ENCODE data around the gene SLC8B1. TPM values are rescaled to one million over a fixed set of nuclear protein-coding genes. Genes with fewer than 3 reads are reported as not detected.
A peak's percentile ranks its signal among the peaks of the same experiment; 100 is the strongest.
"Not testable (repeated sequence)": the region's sequence is repeated elsewhere in the genome, so short reads cannot be mapped to it uniquely, and the experiment has no call there.

SLC8B1 gene
- total RNA-seq, 1 experiment from 2014 or later: 15.7 TPM

DNA sequence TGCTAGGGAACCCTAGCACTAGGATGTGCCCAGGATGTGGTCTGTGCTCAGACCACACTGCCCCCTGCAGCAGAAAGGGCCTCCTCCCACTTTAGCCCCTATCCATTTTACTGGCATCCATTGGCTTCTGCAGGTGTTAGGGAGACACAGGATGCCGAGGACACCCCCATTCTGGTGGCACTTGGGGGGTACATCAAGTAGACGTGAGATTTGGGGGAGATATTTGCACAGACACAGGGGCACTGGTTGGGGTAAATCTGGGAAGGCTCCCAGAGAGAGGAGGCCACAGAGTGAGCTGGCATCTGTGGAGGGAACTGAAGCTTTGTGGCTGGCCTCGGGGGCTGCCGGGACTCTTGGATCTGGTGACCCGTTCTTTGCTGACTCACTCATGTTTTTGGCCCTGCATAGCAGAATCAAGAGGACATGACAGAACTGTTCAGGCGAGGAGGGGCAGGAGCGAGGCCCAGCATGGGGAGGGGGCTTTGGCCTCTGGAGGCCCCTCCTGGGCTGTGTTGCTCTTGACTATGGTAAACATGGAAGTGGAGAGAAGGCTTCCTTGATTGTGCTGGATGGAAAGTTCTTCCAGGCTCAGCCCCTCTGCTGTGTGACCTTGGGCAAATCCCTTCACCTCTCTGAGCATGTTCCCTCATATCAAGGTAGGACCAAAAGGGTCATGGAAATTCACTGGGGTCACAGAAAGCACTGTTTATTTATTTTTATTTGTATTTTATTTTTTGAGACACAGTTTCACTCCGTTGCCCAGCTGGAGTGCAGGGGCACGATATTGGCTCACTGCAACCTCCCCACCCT, 25.2 kb upstream of the SLC8B1 start:
- peaks cover 5% of the 10 kb centered on the region for H3K36me3 Mint-ChIP-seq (ENCODE audit: insufficient read depth, unreplicated experiment)
- BruUV-seq (replicated peaks): TSS peak; percentile 30
- POLR2A ChIA-PET: no interaction called here
- no peaks in the 10 kb centered on the region for H3K9me3 Mint-ChIP-seq (ENCODE audit: unreplicated experiment)
- H3K4me1 Mint-ChIP-seq (ENCODE audit: insufficient read depth, unreplicated experiment): peaks cover 9% of the 10 kb centered on the region
- H3K27me3 Mint-ChIP-seq (ENCODE audit: insufficient read depth, unreplicated experiment): no peaks in the 10 kb centered on the region
- H3K4me3 Mint-ChIP-seq (ENCODE audit: unreplicated experiment): peak overlapping the region; percentile 85
- no peak for DNase-seq (ENCODE audit: unreplicated experiment)
- no peak overlapping the region for H3K27ac Mint-ChIP-seq (ENCODE audit: low read depth, unreplicated experiment)
- intact Hi-C loops (cut with micrococcal nuclease): loop anchor here (2.0 kb wide), 3 partner anchors 25 to 163 kb away; partner anchors contain the start of gene SLC8B1
- CTCF ChIA-PET: interaction anchor here (0.6 to 0.7 kb wide), 2 partner anchors 100 to 137 kb away, joined by 3 to 4 read pairs; no protein-coding TSS in a partner anchor
- TF ChIP-seq, protein P1, sequence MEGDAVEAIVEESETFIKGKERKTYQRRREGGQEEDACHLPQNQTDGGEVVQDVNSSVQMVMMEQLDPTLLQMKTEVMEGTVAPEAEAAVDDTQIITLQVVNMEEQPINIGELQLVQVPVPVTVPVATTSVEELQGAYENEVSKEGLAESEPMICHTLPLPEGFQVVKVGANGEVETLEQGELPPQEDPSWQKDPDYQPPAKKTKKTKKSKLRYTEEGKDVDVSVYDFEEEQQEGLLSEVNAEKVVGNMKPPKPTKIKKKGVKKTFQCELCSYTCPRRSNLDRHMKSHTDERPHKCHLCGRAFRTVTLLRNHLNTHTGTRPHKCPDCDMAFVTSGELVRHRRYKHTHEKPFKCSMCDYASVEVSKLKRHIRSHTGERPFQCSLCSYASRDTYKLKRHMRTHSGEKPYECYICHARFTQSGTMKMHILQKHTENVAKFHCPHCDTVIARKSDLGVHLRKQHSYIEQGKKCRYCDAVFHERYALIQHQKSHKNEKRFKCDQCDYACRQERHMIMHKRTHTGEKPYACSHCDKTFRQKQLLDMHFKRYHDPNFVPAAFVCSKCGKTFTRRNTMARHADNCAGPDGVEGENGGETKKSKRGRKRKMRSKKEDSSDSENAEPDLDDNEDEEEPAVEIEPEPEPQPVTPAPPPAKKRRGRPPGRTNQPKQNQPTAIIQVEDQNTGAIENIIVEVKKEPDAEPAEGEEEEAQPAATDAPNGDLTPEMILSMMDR (IDR thresholded peaks at IDR 0.05; ENCODE audit: unreplicated experiment): no peak

DNA sequence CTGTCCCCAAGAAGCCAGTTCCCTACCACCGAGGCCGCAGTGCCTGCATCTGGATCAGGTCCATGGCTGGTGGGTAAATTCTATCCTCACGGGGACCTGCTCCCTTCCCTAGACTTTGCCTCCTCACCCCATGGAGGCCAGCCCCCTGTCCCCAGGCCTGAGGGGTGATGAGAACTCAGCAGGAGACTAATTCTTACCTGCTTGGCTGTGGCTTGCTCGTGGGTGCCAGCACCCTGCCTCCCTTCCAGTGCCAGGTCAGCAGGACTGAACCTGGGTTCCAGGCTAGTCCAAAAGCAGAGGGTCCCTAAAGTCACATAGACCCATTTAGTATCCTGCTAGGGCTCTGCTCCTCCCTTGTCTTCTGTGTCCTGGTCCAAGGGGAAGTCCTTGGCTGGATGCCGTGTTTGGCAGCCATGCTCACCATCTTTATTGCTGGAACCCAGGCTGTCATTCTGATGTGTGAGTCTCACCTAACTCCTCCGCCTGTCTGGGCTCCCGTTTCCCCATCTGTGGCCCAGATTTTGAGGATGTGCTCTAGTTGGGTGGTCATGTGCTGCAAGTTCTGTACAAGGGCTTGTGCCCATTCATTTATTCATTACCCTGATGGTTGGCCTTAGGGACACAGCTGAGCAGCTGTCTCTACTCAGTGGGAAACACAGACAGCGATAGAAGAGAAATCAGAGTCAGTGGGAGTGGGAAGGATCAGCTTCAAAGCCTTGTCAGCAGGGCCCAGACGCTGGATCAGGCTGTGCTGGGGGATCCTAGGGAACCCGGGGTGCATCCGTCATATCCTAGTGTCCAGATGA, 24.4 kb upstream of the SLC8B1 start:
- H3K9me3 Mint-ChIP-seq (ENCODE audit: unreplicated experiment): no peaks in the 10 kb centered on the region
- peak overlapping the region; percentile 83 for H3K27ac Mint-ChIP-seq (ENCODE audit: low read depth, unreplicated experiment)
- intact Hi-C loops (cut with micrococcal nuclease): loop anchor here (2.0 kb wide), 2 partner anchors 25 to 65 kb away; partner anchors contain the start of gene SLC8B1
- H3K36me3 Mint-ChIP-seq (ENCODE audit: insufficient read depth, unreplicated experiment): peaks cover 5% of the 10 kb centered on the region
- no peaks in the 10 kb centered on the region for H3K27me3 Mint-ChIP-seq (ENCODE audit: insufficient read depth, unreplicated experiment)
- TF ChIP-seq, protein P1 (IDR thresholded peaks at IDR 0.05; ENCODE audit: unreplicated experiment): no peak
- no TSS peak for BruUV-seq (replicated peaks)
- CTCF ChIA-PET: interaction anchor here (0.6 to 1.2 kb wide), 3 partner anchors 65 to 136 kb away, joined by 3 to 4 read pairs (median 3); no protein-coding TSS in a partner anchor
- peaks cover 9% of the 10 kb centered on the region for H3K4me1 Mint-ChIP-seq (ENCODE audit: insufficient read depth, unreplicated experiment)
- no peak for DNase-seq (ENCODE audit: unreplicated experiment)
- POLR2A ChIA-PET: interaction anchor here (0.6 to 3.2 kb wide), 3 partner anchors 24 to 87 kb away, joined by 3 to 18 read pairs (median 4); partner anchors contain the start of gene SLC8B1
- H3K4me3 Mint-ChIP-seq (ENCODE audit: unreplicated experiment): peak overlapping the region; percentile 85

DNA sequence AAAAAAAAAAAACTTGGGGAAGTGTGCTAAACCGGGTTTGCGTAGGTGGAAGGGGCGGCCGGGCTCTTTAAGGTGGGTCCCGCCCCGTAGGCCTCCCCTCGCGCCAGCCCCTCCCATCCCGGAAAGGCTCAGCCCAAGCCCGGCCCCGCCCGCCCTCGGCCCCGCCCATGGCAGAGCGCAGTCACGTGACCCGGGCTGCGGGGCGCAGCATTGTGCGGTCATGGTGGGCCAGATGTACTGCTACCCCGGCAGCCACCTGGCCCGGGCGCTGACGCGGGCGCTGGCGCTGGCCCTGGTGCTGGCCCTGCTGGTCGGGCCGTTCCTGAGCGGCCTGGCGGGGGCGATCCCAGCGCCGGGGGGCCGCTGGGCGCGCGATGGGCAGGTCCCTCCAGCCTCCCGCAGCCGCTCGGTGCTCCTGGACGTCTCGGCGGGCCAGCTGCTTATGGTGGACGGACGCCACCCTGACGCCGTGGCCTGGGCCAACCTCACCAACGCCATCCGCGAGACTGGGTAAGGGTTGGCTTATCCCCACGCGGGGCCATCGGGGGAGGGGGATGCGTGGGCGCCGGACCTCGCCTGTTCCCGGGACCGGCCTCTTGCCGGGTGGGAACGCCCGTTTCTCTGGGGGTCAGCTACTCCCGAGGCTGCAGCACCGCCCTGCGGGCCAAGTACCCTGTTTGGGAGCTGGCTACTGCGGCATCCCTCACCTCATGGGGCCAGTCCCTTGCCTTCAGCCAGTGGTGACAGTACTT, 23.6 kb upstream of the SLC8B1 start, which contains the start of gene PLBD2:
Gene PLBD2 (plus strand): TSS at position 207 of the 752 bp plus-strand sequence. CDS start 14 bp downstream, at position 221.
- ChIA-PET CTCF (interaction anchor here (0.5 to 1.2 kb wide), 2 partner anchors 66 to 1089 kb away, joined by 3 read pairs; no protein-coding TSS in a partner anchor), POLR2A (interaction anchor here (0.6 to 3.2 kb wide), 6 partner anchors 24 to 260 kb away, joined by 3 to 18 read pairs (median 3); partner anchors contain the start of genes SDSL and SLC8B1)
- peak within 1 kb of the TSS; percentile 83 for H3K27ac Mint-ChIP-seq (ENCODE audit: low read depth, unreplicated experiment)
- no peaks in the 10 kb centered on the region for H3K27me3 Mint-ChIP-seq (ENCODE audit: insufficient read depth, unreplicated experiment)
- TF ChIP-seq, protein P1 (IDR thresholded peaks at IDR 0.05; ENCODE audit: unreplicated experiment): no peak
- peak within 1 kb of the TSS; percentile 85 for H3K4me3 Mint-ChIP-seq (ENCODE audit: unreplicated experiment)
- no TSS peak for BruUV-seq (replicated peaks)
- intact Hi-C loops (cut with micrococcal nuclease): loop anchor here (2.0 kb wide), 2 partner anchors 24 to 66 kb away; partner anchors contain the start of gene SLC8B1
- H3K36me3 Mint-ChIP-seq (ENCODE audit: insufficient read depth, unreplicated experiment): peaks cover 5% of the 10 kb centered on the region
- DNase-seq (ENCODE audit: unreplicated experiment): peak; percentile 91
- H3K9me3 Mint-ChIP-seq (ENCODE audit: unreplicated experiment): no peaks in the 10 kb centered on the region
- peaks cover 9% of the 10 kb centered on the region for H3K4me1 Mint-ChIP-seq (ENCODE audit: insufficient read depth, unreplicated experiment)

DNA sequence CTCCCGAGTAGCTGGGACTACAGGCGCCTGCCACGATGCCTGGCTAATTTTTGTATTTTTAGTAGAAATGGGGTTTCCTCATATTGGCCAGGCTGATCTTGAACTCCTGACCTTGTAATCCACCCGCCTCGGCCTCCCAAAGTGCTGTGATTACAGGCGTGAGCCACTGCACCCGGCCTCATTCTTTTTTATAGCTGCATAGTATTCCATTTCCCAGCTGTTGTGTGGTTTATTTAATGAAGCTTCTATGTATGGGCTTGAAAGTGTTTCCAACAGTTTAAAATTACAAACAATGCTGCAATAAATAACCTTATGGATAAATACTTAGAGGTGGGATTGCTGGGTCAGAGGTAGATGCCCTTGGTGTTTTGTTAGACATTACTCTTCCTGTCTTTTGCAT, 19.3 kb upstream of the SLC8B1 start:
- H3K27ac Mint-ChIP-seq (ENCODE audit: low read depth, unreplicated experiment); intact Hi-C loops (cut with micrococcal nuclease); DNase-seq (ENCODE audit: unreplicated experiment); H3K4me3 Mint-ChIP-seq (ENCODE audit: unreplicated experiment); POLR2A ChIA-PET; H3K36me3 Mint-ChIP-seq (ENCODE audit: insufficient read depth, unreplicated experiment); BruUV-seq (replicated peaks); H3K4me1 Mint-ChIP-seq (ENCODE audit: insufficient read depth, unreplicated experiment); H3K9me3 Mint-ChIP-seq (ENCODE audit: unreplicated experiment): not testable (repeated sequence)
- CTCF ChIA-PET: interaction anchor here (0.8 kb wide), 1 partner anchor 144 kb away, joined by 3 read pairs; no protein-coding TSS in a partner anchor
- H3K27me3 Mint-ChIP-seq (ENCODE audit: insufficient read depth, unreplicated experiment): peaks cover 11% of the 10 kb centered on the region
